ENCODE results near the gene CGA.
"Not testable (repeated sequence)": the region's sequence is repeated elsewhere in the genome, so short reads cannot be mapped to it uniquely, and the experiment has no call there.

The CGA gene

DNA sequence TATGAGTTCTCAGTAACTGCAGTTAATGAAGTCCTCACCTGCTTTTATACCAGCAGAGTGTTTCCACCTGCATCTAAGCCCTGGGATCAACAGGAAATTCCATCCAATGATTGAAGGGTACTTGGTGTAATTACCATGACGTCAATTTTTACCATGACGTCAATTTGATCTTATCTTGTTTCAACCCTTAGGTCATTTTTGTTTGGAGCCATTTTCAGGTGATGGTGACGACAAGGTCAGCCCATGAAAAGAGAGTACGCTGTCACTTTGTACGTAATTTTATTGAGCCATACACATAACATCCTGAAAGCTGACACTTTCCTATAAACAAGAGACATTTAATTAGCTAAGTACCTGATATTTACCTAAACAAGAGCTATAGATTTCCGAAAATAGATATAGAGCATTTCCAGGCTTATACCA lies at the start of gene CGA:
Gene CGA (minus strand): TSS at position 20 of the 423 bp plus-strand sequence. CDS start 6,906 bp downstream, outside the sequence.
- DNase-seq (ENCODE audit: low read depth in 2 of 2), result no peak

DNA sequence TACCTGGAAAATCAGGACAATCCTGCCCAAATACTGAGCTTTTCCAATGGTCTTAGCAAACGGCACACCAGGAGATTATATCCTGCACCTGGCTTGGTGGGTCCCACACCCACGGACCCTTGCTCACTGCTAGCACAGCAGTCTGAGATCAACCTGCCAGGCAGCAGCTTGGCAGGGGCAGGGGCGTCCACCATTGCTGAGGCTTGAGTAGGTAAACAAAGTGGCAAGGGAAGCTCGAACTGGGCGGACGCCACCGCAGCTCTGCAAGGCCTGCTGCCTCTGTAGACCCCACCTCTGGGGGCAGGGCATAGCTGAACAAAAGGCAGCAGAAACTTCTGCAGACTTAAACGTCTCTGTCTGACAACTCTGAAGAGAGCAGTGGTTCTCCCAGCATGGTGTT lies 45.0 kb upstream of the CGA start:
- DNase-seq (ENCODE audit: low read depth in 2 of 2), result not testable (repeated sequence)

DNA sequence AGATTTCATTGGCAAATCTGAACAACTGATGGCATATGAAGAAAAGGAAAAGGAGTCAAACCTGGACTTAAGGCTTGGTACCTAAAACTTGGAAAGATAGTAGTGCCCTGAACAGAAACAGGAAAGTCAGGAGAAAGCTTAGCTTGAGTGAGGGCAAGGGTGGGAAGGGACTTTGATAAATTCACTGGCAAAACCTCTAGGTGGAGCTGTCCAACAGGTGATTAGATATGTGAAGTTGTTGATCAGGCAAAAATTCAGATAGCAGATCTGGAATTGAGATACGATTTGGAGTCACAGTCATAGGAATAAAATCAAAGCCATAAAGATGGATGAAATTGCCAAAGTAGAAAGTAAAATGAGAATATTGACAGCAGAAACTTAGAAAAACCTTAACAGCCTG lies 44.3 kb upstream of the CGA start:
- DNase-seq (ENCODE audit: low read depth in 2 of 2), result no peak

DNA sequence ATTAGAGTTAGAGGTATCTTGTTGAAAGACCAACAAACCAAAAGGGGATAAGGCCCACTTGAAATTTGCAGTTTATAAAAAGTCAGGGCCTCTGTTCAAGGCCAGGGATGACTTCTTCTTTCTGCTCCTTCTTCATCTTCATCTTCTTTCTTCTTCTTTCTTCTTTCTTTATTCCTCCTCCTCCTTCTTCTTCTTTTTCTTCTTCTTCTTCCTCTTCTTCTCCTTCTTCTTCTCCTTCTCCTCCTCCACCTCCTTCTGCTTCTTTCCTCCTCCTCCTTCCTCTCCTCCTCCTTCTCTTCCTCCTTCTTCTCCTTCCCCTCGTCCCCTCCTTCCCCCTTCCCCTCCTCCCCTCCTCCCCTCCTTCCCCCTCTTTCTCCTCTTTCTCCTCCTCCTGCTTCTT lies 42.1 kb upstream of the CGA start:
- no peak for DNase-seq (ENCODE audit: low read depth in 2 of 2)

DNA sequence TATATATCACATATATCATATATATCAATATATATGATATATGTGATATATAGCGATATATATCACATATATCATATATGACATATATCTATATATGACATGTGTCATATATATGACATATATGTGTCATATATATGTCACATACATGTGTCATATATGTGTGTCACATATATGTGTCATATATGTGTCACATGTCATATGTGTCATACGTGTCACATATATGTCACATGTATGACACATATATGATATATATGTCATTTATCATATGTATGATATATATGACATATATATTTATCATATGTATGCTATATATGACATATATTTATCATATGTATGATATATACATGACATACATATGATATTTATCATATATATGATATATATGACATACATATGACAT lies 32.8 kb upstream of the CGA start:
- no peak for DNase-seq (ENCODE audit: low read depth in 2 of 2)

DNA sequence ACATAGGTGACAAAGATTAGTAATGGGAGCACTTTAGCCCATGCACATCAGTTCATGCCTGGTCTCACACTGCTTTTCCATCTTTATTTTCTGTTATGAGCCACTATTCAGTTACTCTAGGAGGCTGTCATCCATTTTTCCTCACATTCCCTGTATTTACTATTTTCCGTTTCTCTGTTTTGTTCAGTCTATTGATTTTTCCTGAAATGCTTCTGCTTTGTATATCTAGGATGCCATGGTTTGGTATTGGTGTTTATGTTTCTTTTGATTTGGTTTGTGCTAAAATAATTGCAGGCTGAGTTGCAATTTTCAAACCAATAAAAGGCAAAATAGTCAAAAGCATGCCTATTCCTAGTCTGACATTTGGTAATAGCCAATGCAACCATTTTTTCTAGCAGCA lies 31.6 kb upstream of the CGA start:
- no peak for DNase-seq (ENCODE audit: low read depth in 2 of 2)

DNA sequence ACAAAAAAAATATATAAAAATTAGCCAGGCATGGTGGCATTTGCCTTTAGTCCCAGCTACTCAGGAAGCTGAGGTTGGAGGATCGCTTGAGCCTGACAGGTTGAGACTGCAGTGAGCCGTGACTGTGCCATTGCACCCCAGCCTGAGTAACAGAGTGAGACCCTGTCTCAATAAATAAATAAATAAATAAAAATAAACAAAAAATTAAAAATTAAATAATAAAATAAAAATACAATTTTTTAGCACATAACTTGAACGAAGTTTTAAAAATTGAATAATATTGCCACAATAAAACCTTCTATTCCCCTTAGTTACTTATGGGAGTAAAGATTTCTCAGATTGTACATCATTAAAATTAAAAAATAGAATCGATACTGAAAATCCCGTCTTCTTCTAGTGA lies 29.2 kb upstream of the CGA start:
- DNase-seq (ENCODE audit: low read depth in 2 of 2), result no peak

DNA sequence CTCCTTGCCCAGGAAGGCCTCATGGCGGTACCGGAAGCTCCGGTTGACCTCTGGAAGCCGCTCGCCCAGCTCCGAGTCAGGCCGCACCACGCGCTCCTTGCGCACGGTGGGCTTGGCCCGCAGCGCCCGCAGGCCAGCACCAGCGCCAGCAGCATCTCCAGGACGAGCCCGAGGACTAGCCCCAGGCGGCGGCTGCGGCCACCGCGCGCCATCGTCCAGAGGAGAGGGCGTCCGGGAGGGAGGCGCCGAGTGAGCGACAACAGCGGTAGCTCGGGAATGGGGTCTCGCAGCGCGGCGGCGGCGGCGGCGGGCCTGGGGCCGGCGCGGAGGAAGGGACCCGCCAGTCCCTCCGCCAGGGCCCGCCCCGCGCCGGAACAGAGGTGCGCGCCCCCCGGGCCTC lies 27.6 kb upstream of the CGA start:
- no peak for DNase-seq (ENCODE audit: low read depth in 2 of 2)

DNA sequence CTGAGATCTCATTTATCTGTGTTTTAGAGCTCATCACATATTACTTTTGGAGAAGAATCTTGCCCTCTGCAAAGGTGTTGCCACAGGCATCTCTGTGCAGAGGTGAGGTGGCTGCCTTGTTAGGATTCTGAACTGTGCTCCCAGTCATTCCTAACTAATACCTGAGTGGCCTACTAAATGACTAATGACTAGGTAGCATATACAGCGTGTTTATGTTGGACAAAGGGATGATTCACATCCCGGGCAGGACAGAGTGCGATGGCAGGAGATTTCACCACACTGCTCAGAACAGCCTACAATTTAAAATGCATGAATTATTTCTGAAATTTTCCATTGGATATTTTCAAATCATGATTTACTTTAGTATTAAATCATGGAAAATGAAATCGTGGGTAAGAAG lies 23.1 kb upstream of the CGA start:
- DNase-seq (ENCODE audit: low read depth in 2 of 2), result no peak

DNA sequence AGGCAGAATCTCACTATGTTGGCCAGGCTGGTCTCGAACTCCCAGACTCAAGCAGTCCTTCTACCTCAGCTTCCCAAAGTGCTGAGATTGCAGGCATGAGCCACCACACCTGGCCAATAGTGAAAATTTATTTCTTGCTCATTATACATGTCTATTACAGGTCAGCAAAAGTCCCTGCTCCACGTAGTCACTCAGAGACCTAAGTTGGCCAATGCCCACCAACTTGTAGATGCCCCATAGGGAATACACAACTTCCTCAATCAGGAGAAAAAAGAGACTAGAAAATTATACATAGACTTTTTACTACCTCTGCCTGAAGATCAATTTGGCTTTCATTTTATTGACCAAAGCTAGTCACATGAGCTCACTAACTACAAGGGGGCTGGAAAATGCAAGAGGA lies 22.0 kb upstream of the CGA start:
- DNase-seq (ENCODE audit: low read depth in 2 of 2), result no peak

DNA sequence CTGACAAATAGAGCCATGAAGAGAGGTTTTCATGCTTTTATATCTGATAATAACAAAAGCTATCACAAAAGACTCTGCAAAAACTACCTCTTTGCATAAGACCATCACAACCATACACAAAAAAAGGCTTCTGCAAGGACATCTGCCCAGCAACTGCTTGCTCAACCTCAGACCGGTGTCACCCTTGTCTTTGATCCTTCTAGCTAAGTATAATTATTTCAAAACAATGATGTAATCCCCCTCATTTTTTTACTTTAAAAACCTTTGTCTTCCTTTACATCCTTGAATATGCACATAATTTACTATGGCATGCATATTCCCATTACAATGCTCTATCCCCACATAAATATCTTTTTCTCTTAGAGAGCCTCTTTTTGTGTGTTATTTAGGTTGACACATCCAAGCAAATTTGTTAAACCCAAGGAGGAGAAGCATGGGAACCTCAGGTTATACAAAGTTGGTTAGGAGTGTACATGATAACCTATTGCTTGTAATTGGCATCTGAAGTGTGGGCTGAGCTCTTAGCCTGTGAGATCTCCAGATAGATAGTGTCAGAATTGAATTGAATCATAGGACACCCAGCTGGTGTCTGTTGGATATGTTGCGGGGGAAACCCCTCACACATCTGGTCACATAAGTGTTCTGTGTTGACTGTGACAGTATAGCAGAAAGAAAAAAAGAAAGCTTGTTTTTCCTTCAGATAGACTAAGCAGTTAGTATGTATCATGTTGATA lies 20.7 kb upstream of the CGA start:
- DNase-seq (ENCODE audit: low read depth in 2 of 2), result no peak

DNA sequence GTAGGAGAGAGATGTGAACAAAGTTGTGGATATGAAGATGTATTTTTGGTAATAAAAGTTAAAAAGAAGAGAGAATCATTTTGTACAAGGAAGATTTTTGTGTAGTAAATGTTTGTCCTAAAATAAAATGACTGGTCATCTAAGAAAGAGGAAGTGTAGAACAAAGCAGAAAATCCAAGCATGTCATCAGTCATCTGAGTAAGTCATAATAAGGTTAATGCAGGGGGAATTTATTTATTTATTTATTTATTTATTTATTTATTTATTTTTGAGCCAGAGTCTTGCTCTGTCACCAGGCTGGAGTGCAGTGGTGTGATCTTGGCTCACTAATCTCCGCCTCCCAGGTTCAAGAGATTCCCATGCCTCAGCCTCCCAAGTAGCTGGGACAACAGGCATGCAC lies 15.7 kb upstream of the CGA start:
- no peak for DNase-seq (ENCODE audit: low read depth in 2 of 2)

DNA sequence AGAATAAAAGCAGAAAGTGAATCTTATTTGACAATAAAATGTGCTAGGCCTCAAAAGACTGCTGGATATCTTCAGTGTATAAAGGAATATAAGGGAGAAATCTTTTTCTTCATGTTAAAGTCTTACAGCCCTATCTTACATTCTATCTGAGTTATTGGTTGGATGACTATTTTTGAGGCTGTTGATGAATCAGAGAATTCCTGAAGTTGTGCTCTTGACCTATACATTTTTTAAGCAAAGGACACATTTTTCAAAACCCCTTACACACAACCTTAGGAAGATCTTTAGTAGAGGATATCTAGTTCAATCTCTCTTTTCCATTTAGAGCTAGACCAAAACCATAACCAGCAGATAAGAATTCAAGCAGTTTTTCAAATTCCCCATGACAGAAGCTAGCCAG lies 10.9 kb upstream of the CGA start:
- DNase-seq (ENCODE audit: low read depth in 2 of 2), result no peak

DNA sequence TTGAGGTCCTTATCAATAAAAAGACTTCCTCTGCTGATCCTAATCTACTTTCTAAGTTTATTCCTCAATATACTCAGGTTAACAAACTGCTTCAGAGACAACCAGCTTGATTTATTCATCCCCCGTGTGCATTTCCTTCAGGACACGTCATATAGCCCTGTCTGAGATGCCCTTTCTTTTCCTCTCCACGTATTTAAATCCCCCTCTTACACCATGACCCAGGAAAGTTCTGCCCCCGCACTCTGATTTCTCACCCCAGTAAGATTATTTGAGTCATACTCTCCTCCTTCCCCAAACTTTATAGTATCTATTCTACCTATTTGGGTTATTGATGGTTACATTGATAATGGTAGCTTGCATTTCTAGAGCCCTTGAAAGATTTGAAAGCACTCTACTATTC lies 9.8 kb upstream of the CGA start:
- DNase-seq (ENCODE audit: low read depth in 2 of 2), result peak in 1 of 2 donors; percentile 6

DNA sequence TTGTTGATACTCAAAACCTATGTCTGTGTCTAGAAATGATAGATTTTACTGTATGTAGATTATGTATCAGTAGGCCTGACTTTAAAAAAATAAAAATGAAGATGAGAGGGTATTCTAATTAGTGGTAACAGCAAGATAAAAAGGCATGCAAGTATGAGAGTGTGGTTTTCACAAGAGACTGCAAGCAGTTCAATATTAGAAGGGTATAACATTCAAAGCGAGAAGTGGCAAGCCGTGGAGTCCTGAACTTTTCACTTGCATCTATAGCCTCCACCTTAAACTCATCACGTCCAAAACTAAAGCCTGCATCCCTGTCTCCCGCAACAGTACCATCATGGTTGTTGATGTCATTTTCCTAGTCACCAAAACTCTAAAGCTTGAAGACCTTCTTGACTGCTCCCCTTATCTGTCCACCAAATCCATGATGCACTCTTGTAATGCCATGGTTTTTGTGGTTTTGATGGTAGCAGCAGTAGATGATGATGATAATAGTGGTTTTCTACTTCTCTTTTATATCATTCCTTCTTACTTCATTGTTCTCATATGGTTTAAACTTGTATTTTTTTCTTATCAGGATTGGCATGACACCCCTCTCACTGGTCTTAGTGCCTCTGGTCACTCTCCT lies 9.2 kb upstream of the CGA start:
- no peak for DNase-seq (ENCODE audit: low read depth in 2 of 2)

DNA sequence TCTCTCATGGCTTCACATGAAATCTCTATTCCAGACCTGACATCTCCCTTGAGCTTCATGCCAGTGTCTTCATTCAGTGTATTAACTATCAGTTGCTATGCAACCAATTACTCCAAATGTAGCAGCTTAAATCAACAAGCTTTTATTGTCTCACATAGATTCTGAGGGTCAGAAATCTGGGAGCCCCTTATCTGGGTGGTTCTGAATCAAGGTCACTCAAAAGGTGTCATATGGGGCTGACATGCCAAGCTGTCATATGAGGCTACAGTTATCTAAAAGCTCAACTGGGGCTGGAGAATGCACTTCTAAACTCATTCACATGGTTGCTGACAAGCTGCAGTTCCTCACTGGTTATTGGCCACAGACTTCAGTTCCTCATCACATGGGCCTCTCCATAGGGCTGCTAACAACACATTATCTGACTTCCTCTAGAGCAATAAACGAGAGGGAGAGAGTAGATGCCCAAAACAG lies 7.3 kb upstream of the CGA start:
- DNase-seq (ENCODE audit: low read depth in 2 of 2), result no peak

DNA sequence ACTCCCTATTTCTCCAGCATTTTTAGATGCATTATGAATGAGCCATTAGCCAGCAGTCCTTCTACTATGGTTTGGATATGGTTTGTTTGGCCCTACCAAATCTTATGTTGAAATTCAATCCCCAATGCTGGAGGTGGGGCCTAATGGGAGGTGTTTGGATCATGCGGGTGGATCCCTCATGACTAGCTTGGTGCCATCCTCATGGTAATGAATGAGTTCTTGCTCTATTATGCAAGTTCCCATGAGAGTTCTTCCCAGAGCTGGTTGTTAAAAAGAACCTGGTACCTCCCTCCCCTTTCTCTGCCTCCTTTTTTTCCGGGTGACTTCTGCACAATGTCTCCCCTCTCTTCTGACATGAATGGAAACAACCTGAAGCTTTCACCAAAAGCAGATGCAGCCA lies 6.2 kb upstream of the CGA start:
- DNase-seq (ENCODE audit: low read depth in 2 of 2), result no peak

DNA sequence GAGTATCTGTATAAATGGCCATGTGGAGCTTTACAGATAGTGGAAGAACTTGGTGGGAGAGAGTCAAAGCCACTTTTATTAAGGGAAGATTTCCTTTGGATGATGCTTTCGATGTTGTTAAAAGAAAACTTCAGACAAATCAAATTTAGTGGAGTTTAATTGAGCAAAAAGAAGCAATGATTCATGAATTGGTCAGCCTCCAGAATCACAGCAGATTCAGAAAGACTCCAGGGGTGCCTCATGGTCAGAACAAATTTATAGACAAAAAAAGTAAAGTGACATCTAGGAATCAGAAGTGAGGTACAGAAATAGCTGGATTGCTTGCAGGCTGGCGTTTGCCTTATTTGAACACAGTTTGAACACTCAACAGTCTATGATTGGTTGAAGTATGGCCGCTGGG lies 5.3 kb upstream of the CGA start:
- no peak for DNase-seq (ENCODE audit: low read depth in 2 of 2)

DNA sequence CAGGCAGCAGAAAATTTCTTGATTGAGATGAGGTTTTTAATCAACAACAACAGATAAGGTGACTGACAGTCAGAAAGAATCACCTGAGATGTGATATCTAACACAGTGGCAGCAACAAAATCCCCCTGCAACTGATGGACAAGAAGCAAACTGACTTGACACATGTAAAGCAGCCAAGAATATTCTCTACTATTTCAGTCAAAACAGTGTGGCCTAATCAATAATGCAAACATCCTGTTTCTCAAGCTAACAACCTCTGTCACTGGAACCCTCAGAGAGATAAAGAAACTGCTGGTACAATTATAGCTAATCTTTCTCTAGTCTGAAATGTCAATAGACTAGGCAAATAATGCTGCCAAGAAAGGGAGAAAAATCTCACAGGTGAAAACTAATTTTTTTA lies 4.6 kb upstream of the CGA start:
- no peak for DNase-seq (ENCODE audit: low read depth in 2 of 2)

DNA sequence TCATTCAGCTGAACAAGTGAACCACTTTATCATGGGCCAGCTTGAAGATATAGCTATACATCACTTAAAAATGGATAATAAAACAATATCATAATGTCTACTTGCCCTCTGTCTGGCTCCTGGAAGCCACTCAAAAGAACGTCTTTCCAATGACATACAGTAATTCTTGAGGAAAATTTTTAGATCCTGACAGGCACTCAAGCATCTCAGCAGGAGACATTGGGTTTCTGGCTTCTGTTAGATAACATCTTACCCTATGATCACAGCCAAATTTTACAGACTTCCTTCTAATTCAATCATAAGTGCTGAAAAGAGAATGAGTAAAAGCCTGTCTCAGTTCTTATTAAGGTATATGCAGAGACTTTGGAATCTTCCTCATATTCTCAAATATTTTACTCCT lies 330 bp downstream of the CGA start:
- no peak for DNase-seq (ENCODE audit: low read depth in 2 of 2)

DNA sequence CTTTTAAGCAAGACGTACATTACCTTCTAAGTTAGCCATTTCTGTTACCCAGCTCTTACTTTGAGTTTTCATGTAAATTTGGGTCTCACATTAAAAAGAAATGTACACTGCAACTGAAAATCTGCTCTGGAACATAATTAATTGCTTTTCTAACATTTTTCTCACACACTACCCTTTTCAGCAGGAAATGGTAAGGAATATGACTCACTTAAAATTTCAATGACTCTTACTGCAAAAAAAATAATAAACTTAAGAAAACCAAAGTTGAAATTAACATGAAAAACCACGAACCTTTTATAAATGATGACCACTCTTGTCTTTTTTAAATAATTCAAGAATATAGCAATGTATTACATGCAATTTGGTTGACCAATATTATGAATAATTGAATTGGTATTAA lies 1.3 kb downstream of the CGA start:
- no peak for DNase-seq (ENCODE audit: low read depth in 2 of 2)

DNA sequence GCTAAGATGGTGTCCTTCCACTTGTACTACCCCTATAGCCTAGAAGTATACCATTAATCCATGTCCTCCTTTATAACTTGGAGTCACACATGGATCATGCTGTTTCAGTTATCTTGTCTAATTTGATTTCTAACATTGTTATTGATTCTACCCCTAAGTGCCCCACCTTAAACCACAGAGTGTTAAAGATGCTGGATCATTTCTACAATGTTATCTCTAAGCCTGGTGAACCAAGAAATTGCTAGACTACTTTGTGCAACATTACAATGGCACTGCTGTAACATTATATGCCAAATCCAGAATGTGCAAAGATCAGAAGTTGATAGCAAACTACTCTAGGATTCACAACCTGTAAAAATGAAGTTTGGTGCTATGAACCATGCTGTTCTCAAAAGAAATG lies 1.7 kb downstream of the CGA start:
- DNase-seq (ENCODE audit: low read depth in 2 of 2), result no peak

DNA sequence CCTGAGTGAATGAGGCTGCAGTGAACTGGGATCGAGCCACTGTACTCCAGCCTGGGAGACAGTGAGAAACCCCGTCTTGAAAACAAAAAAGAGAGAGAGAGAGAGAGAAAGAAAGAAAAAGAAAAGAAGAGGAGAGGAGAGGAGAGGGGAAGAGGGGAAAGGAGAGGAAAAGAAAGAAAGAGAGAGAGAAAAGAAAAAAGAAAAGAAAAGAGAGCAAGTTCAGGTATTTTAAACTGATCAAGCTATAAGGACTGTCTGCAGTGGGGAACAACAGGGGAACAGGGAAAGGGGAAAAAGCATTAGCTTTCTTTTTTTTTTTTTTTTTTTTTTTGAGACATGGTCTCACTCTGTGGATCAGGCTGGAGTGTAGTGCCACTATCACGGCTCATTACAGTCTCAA lies 2.5 kb downstream of the CGA start:
- DNase-seq (ENCODE audit: low read depth in 2 of 2), result no peak

DNA sequence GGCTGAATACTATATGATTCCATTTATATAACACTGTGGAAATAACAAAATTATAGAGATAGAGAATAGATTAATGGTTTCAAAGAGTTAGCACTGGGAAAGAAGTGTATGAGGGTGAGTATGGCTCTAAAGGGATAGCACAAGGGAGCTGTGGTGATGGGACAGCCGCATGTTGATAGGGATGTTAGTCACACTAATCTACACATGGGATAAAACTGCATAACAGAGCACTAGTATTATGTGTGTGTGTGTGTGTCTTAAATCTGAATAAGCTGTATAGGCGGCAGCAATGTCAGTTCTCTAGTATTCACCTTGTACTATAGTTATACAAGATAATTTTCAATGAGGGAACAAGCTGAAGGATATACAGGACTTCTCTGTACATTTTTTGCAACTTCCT lies 5.8 kb downstream of the CGA start:
- no peak for DNase-seq (ENCODE audit: low read depth in 2 of 2)
